Suprapubic skin (tissue), 4 donors: Measurements from ENCODE around the gene LRMDA.

Experiments used
- CTCF ChIP-seq, 2 donors: fragments of 200-600 bp in 1 of 2; fragments of 450-650 bp in 1 of 2; sonication (generic) in 1 of 2; IDR thresholded peaks; one replicate each; pipeline ENCODE4 v1.5.1; 2016 to 2019; ENCODE audit warnings: antibody characterized with exemption in 2 of 2, mild to moderate bottlenecking in 1 of 2, moderate library complexity in 1 of 2
- POLR2A ChIP-seq, 2 donors: fragments of 450-650 bp; IDR thresholded peaks; one replicate each; pipeline ENCODE4 v1.6.1; 2017; ENCODE audit warnings: antibody characterized with exemption in 2 of 2, mild to moderate bottlenecking in 2 of 2, moderate library complexity in 2 of 2
- POLR2AphosphoS5 ChIP-seq, 3 donors: sonication (generic); formaldehyde crosslinking; IDR thresholded peaks; one replicate each; pipeline ENCODE4 v1.6.1; 2017; ENCODE audit warnings: antibody characterized with exemption in 3 of 3

GRCh38 chr10:76197293-76197692, 765.9 kb downstream of the LRMDA start:
- no peak for TF ChIP-seq POLR2A (IDR thresholded peaks at IDR 0.05)
- TF ChIP-seq CTCF (IDR thresholded peaks at IDR 0.05) = no peak
- no peak for TF ChIP-seq POLR2AphosphoS5 (IDR thresholded peaks at IDR 0.05)
